GM23338 (cell line): ENCODE data around the gene ZNF366. TPM values are rescaled to one million over a fixed set of nuclear protein-coding genes. Genes with fewer than 3 reads are reported as not detected.

Source experiments
- ATAC-seq: fragments of 200-7000 bp; cut with Tn5 transposase; 3 replicates; pipeline ENCODE4 v1.9.1; 2020
- DNase-seq: peaks from one replicate; pipeline ENCODE4 v3.0.0-alpha.2; 2015; ENCODE audit warnings: low spot score
- H2AFZ ChIP-seq: fragments of 200-600 bp; sonication (generic); 2 replicates; pipeline ENCODE4 v1.8.0; 2016; ENCODE audit warnings: antibody characterized with exemption, mild to moderate bottlenecking, moderate library complexity
- H3F3A ChIP-seq: fragments of 200-600 bp; sonication (generic); replicated peaks from 2 replicates; pipeline ENCODE4 v1.8.0; 2017; ENCODE audit warnings: antibody characterized with exemption, mixed run types, low read depth
- H3K27ac ChIP-seq: fragments of 200-600 bp; sonication (generic); 2 replicates; pipeline ENCODE4 v1.6.1; 2016; ENCODE audit warnings: low read depth
- H3K27me3 ChIP-seq: fragments of 200-600 bp; sonication (generic); 2 replicates; pipeline ENCODE4 v1.8.0; 2016; ENCODE audit warnings: mild to moderate bottlenecking, mixed run types, moderate library complexity; ENCODE audit not compliant: insufficient read depth
- H3K36me3 ChIP-seq: fragments of 200-600 bp; sonication (generic); 2 replicates; pipeline ENCODE4 v1.8.0; 2016; ENCODE audit warnings: mild to moderate bottlenecking; ENCODE audit not compliant: insufficient read depth
- H3K4me1 ChIP-seq: fragments of 200-600 bp; sonication (generic); 2 replicates; pipeline ENCODE4 v1.8.0; 2016; ENCODE audit warnings: mild to moderate bottlenecking, moderate library complexity; ENCODE audit not compliant: insufficient read depth
- H3K4me2 ChIP-seq: fragments of 200-600 bp; sonication (generic); 2 replicates; pipeline ENCODE4 v1.7.1; 2017; ENCODE audit warnings: mixed run types
- H3K4me3 ChIP-seq: fragments of 200-600 bp; sonication (generic); 2 replicates; pipeline ENCODE4 v1.6.1; 2016; ENCODE audit warnings: mixed run types
- H3K79me2 ChIP-seq: fragments of 200-600 bp; sonication (generic); replicated peaks from 2 replicates; pipeline ENCODE4 v1.8.0; 2017; ENCODE audit warnings: mild to moderate bottlenecking; ENCODE audit not compliant: insufficient read depth
- H3K9me2 ChIP-seq: fragments of 200-600 bp; sonication (generic); 2 replicates; pipeline ENCODE4 v1.8.0; 2017; ENCODE audit not compliant: insufficient read depth
- H4K20me1 ChIP-seq: fragments of 200-600 bp; sonication (generic); replicated peaks from 2 replicates; pipeline ENCODE4 v1.8.0; 2017; ENCODE audit warnings: mild to moderate bottlenecking; ENCODE audit not compliant: insufficient read depth
- H3K27ac Mint-ChIP-seq: 2 replicates; pipeline ENCODE4 v1.8.0; 2020; ENCODE audit warnings: inconsistent platforms, mild to moderate bottlenecking, moderate library complexity, mixed read lengths
- H3K27me3 Mint-ChIP-seq: 3 replicates; pipeline ENCODE4 v1.8.0; 2022; ENCODE audit warnings: low read depth, mild to moderate bottlenecking, moderate library complexity, mixed read lengths, inconsistent platforms; ENCODE audit not compliant: insufficient read depth, poor library complexity
- H3K36me3 Mint-ChIP-seq: 3 replicates; pipeline ENCODE4 v1.8.0; 2021; ENCODE audit warnings: low read depth, mild to moderate bottlenecking, inconsistent platforms, moderate library complexity, mixed read lengths
- H3K4me1 Mint-ChIP-seq: 3 replicates; pipeline ENCODE4 v1.8.0; 2020; ENCODE audit warnings: mild to moderate bottlenecking, inconsistent platforms, mixed read lengths
- H3K4me3 Mint-ChIP-seq: 3 replicates; pipeline ENCODE4 v1.8.0; 2021; ENCODE audit warnings: moderate library complexity, mild to moderate bottlenecking, inconsistent platforms, mixed read lengths
- H3K9me3 Mint-ChIP-seq: 3 replicates; pipeline ENCODE4 v1.8.0; 2020; ENCODE audit warnings: moderate library complexity, mild to moderate bottlenecking, inconsistent platforms, mixed read lengths
- CREB1 ChIP-seq: fragments of 250-450 bp; sonication (Bioruptor Pico); IDR thresholded peaks from 2 replicates; pipeline ENCODE4 v1.5.0; 2020; ENCODE audit warnings: low read depth, mild to moderate bottlenecking, moderate library complexity
- EZH2 ChIP-seq: fragments of 200-600 bp; sonication (generic); IDR thresholded peaks from one replicate; pipeline ENCODE4 v1.8.0; 2017; ENCODE audit warnings: antibody characterized with exemption, mild to moderate bottlenecking, low read depth; ENCODE audit not compliant: unreplicated experiment
- EZH2phosphoT487 ChIP-seq: fragments of 200-600 bp; sonication (generic); IDR thresholded peaks from one replicate; pipeline ENCODE4 v1.8.1; 2018; ENCODE audit warnings: antibody characterized with exemption; ENCODE audit not compliant: unreplicated experiment
- JUNB ChIP-seq: IDR thresholded peaks from one replicate; pipeline ENCODE4 v1.6.1; 2016; ENCODE audit warnings: antibody characterized with exemption; ENCODE audit not compliant: unreplicated experiment
- NANOG ChIP-seq: IDR thresholded peaks from 2 replicates; pipeline ENCODE4 v1.6.1; 2016; ENCODE audit warnings: antibody characterized with exemption, borderline replicate concordance
- POLR2AphosphoS5 ChIP-seq: IDR thresholded peaks from 2 replicates; pipeline ENCODE4 v1.6.1; 2016; ENCODE audit warnings: antibody characterized with exemption, low read depth
- STAT1 ChIP-seq: IDR thresholded peaks from one replicate; pipeline ENCODE4 v1.6.1; 2016; ENCODE audit warnings: antibody characterized with exemption; ENCODE audit not compliant: unreplicated experiment
- ZNF114 ChIP-seq: fragments of 250-450 bp; sonication (Bioruptor Pico); IDR thresholded peaks from 2 replicates; pipeline ENCODE4 v1.5.0; 2020; ENCODE audit warnings: mild to moderate bottlenecking, moderate library complexity
- ZNF331 ChIP-seq: fragments of 250-450 bp; sonication (Bioruptor Pico); IDR thresholded peaks from 2 replicates; pipeline ENCODE4 v1.5.0; 2020; ENCODE audit warnings: low read depth, mild to moderate bottlenecking, moderate library complexity
- polyA plus RNA-seq: library from polyadenylated mRNA; unstranded; fragments of >200 nt; fragmentation: Nextera tagmentation; extraction: Ambion mirVana; gene quantifications from 2 replicates; pipeline ENCODE4 v1.2.1, GENCODE V29; 2016
- total RNA-seq: library from RNA; depleted of rRNA; stranded (reverse); fragments of >200 nt; shearing (Covaris generic); gene quantifications from 2 replicates; pipeline ENCODE4 v1.2.3, GENCODE V29; 2014
- TF ChIP-seq, protein P1 (sequence below): IDR thresholded peaks from 2 replicates; pipeline ENCODE4 v1.6.1; 2016; ENCODE audit warnings: antibody characterized with exemption
- TF ChIP-seq, protein P2 (sequence below): fragments of 250-450 bp; sonication (Bioruptor Pico); IDR thresholded peaks from 2 replicates; pipeline ENCODE4 v1.5.0; 2020; ENCODE audit warnings: mild to moderate bottlenecking, moderate library complexity
- TF ChIP-seq, protein P3 (sequence below): IDR thresholded peaks from one replicate; pipeline ENCODE4 v1.6.1; 2018; ENCODE audit warnings: antibody characterized with exemption; ENCODE audit not compliant: unreplicated experiment
- TF ChIP-seq, protein P4 (sequence below), 2 experiments: fragments of 200-600 bp in 1 of 2; sonication (generic) in 1 of 2; conservative IDR thresholded peaks; 2 replicates each; pipeline versions ENCODE4 v1.5.1 to v1.6.1; 2016 to 2017; ENCODE audit warnings: antibody characterized with exemption in 2 of 2, low read depth in 2 of 2, mild to moderate bottlenecking in 2 of 2, moderate library complexity in 1 of 2

The ZNF366 gene
- total and polyA plus RNA-seq, 2 experiments from 2014 or later = not detected

DNA sequence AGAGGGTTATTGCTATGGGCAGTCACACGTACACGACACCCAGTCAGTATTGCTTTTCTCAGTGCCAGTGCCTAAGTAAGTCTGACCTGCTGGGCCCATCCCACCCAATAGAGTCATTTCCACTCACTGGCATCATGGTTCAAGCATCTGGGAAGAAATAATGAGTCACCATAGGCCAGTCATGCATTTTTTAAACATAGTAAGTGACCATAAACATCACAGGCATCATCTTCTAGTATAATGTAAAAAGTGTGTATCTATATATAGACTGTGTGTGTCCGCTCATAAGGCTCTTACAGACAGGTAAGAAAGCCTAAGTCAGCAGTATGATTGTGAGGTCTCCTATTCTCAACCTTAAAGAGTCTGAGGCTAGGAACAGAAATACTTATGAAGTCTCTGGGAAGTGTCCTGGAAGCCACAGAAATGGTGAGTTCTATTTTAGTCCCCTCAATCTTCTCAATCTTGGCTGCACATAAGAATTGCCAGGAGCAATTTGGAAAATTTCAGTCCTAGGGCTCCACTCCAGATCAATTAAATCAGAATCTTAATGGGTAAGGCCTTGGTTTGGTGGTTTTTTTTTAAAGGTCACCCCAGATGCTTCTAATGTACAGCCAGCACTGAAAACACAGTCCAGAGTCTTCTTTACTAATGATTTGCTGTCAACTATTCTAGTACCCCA, 65.2 kb downstream of the ZNF366 start:
- no peaks in the 10 kb centered on the region for H3K9me3 Mint-ChIP-seq
- H3K9me2 ChIP-seq = peaks cover 3% of the 10 kb centered on the region; the same call in 1 of the 2 replicates
- H3K27me3 ChIP-seq = no peaks in the 10 kb centered on the region
- H3K4me1 ChIP-seq = no peaks in the 10 kb centered on the region
- H2AFZ ChIP-seq = no peak overlapping the region
- H3F3A ChIP-seq = no peaks in the 10 kb centered on the region
- no peak for TF ChIP-seq CREB1 (CRISPR knock-in tag)
- no peak for TF ChIP-seq NANOG
- TF ChIP-seq, protein P1, sequence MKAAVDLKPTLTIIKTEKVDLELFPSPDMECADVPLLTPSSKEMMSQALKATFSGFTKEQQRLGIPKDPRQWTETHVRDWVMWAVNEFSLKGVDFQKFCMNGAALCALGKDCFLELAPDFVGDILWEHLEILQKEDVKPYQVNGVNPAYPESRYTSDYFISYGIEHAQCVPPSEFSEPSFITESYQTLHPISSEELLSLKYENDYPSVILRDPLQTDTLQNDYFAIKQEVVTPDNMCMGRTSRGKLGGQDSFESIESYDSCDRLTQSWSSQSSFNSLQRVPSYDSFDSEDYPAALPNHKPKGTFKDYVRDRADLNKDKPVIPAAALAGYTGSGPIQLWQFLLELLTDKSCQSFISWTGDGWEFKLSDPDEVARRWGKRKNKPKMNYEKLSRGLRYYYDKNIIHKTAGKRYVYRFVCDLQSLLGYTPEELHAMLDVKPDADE = no peak
- TF ChIP-seq, protein P2, sequence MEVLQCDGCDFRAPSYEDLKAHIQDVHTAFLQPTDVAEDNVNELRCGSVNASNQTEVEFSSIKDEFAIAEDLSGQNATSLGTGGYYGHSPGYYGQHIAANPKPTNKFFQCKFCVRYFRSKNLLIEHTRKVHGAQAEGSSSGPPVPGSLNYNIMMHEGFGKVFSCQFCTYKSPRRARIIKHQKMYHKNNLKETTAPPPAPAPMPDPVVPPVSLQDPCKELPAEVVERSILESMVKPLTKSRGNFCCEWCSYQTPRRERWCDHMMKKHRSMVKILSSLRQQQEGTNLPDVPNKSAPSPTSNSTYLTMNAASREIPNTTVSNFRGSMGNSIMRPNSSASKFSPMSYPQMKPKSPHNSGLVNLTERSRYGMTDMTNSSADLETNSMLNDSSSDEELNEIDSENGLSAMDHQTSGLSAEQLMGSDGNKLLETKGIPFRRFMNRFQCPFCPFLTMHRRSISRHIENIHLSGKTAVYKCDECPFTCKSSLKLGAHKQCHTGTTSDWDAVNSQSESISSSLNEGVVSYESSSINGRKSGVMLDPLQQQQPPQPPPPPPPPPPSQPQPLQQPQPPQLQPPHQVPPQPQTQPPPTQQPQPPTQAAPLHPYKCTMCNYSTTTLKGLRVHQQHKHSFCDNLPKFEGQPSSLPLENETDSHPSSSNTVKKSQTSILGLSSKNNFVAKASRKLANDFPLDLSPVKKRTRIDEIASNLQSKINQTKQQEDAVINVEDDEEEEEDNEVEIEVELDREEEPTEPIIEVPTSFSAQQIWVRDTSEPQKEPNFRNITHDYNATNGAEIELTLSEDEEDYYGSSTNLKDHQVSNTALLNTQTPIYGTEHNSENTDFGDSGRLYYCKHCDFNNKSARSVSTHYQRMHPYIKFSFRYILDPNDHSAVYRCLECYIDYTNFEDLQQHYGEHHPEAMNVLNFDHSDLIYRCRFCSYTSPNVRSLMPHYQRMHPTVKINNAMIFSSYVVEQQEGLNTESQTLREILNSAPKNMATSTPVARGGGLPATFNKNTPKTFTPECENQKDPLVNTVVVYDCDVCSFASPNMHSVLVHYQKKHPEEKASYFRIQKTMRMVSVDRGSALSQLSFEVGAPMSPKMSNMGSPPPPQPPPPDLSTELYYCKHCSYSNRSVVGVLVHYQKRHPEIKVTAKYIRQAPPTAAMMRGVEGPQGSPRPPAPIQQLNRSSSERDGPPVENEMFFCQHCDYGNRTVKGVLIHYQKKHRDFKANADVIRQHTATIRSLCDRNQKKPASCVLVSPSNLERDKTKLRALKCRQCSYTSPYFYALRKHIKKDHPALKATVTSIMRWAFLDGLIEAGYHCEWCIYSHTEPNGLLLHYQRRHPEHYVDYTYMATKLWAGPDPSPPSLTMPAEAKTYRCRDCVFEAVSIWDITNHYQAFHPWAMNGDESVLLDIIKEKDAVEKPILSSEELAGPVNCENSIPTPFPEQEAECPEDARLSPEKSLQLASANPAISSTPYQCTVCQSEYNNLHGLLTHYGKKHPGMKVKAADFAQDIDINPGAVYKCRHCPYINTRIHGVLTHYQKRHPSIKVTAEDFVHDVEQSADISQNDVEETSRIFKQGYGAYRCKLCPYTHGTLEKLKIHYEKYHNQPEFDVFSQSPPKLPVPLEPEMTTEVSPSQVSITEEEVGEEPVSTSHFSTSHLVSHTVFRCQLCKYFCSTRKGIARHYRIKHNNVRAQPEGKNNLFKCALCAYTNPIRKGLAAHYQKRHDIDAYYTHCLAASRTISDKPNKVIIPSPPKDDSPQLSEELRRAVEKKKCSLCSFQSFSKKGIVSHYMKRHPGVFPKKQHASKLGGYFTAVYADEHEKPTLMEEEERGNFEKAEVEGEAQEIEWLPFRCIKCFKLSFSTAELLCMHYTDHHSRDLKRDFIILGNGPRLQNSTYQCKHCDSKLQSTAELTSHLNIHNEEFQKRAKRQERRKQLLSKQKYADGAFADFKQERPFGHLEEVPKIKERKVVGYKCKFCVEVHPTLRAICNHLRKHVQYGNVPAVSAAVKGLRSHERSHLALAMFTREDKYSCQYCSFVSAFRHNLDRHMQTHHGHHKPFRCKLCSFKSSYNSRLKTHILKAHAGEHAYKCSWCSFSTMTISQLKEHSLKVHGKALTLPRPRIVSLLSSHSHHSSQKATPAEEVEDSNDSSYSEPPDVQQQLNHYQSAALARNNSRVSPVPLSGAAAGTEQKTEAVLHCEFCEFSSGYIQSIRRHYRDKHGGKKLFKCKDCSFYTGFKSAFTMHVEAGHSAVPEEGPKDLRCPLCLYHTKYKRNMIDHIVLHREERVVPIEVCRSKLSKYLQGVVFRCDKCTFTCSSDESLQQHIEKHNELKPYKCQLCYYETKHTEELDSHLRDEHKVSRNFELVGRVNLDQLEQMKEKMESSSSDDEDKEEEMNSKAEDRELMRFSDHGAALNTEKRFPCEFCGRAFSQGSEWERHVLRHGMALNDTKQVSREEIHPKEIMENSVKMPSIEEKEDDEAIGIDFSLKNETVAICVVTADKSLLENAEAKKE (CRISPR knock-in tag) = no peak
- TF ChIP-seq ZNF114 (CRISPR knock-in tag) = no peak
- TF ChIP-seq, protein P3, sequence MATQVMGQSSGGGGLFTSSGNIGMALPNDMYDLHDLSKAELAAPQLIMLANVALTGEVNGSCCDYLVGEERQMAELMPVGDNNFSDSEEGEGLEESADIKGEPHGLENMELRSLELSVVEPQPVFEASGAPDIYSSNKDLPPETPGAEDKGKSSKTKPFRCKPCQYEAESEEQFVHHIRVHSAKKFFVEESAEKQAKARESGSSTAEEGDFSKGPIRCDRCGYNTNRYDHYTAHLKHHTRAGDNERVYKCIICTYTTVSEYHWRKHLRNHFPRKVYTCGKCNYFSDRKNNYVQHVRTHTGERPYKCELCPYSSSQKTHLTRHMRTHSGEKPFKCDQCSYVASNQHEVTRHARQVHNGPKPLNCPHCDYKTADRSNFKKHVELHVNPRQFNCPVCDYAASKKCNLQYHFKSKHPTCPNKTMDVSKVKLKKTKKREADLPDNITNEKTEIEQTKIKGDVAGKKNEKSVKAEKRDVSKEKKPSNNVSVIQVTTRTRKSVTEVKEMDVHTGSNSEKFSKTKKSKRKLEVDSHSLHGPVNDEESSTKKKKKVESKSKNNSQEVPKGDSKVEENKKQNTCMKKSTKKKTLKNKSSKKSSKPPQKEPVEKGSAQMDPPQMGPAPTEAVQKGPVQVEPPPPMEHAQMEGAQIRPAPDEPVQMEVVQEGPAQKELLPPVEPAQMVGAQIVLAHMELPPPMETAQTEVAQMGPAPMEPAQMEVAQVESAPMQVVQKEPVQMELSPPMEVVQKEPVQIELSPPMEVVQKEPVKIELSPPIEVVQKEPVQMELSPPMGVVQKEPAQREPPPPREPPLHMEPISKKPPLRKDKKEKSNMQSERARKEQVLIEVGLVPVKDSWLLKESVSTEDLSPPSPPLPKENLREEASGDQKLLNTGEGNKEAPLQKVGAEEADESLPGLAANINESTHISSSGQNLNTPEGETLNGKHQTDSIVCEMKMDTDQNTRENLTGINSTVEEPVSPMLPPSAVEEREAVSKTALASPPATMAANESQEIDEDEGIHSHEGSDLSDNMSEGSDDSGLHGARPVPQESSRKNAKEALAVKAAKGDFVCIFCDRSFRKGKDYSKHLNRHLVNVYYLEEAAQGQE = no peak
- no peak for TF ChIP-seq JUNB
- TF ChIP-seq ZNF331 (CRISPR knock-in tag) = no peak
- no peak for TF ChIP-seq EZH2phosphoT487
- TF ChIP-seq, protein P4, sequence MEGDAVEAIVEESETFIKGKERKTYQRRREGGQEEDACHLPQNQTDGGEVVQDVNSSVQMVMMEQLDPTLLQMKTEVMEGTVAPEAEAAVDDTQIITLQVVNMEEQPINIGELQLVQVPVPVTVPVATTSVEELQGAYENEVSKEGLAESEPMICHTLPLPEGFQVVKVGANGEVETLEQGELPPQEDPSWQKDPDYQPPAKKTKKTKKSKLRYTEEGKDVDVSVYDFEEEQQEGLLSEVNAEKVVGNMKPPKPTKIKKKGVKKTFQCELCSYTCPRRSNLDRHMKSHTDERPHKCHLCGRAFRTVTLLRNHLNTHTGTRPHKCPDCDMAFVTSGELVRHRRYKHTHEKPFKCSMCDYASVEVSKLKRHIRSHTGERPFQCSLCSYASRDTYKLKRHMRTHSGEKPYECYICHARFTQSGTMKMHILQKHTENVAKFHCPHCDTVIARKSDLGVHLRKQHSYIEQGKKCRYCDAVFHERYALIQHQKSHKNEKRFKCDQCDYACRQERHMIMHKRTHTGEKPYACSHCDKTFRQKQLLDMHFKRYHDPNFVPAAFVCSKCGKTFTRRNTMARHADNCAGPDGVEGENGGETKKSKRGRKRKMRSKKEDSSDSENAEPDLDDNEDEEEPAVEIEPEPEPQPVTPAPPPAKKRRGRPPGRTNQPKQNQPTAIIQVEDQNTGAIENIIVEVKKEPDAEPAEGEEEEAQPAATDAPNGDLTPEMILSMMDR (conservative IDR thresholded peaks at IDR 0.05; ENCODE audit: low read depth in 2 of 2) = no peak
- TF ChIP-seq STAT1 = no peak
- TF ChIP-seq POLR2AphosphoS5 = no peak
- TF ChIP-seq EZH2 = no peak
- H3K27me3 Mint-ChIP-seq = peaks cover 2% of the 10 kb centered on the region
- no peak overlapping the region for H3K4me2 ChIP-seq
- H3K27ac ChIP-seq = no peak overlapping the region
- H3K36me3 ChIP-seq = no peaks in the 10 kb centered on the region
- no peaks in the 10 kb centered on the region for H4K20me1 ChIP-seq
- H3K36me3 Mint-ChIP-seq = no peaks in the 10 kb centered on the region
- no peak overlapping the region for H3K4me3 ChIP-seq
- no peak overlapping the region for H3K4me3 Mint-ChIP-seq
- peaks cover 4% of the 10 kb centered on the region; the same call in 2 of the 3 replicates for H3K4me1 Mint-ChIP-seq
- no peak overlapping the region for H3K27ac Mint-ChIP-seq
- DNase-seq (no peak), ATAC-seq (no peak)
- no peaks in the 10 kb centered on the region for H3K79me2 ChIP-seq
